Measurements from ENCODE around the gene NSF.
"Not testable (repeated sequence)": the region's sequence is repeated elsewhere in the genome, so short reads cannot be mapped to it uniquely, and the experiment has no call there.

Gene NSF

DNA sequence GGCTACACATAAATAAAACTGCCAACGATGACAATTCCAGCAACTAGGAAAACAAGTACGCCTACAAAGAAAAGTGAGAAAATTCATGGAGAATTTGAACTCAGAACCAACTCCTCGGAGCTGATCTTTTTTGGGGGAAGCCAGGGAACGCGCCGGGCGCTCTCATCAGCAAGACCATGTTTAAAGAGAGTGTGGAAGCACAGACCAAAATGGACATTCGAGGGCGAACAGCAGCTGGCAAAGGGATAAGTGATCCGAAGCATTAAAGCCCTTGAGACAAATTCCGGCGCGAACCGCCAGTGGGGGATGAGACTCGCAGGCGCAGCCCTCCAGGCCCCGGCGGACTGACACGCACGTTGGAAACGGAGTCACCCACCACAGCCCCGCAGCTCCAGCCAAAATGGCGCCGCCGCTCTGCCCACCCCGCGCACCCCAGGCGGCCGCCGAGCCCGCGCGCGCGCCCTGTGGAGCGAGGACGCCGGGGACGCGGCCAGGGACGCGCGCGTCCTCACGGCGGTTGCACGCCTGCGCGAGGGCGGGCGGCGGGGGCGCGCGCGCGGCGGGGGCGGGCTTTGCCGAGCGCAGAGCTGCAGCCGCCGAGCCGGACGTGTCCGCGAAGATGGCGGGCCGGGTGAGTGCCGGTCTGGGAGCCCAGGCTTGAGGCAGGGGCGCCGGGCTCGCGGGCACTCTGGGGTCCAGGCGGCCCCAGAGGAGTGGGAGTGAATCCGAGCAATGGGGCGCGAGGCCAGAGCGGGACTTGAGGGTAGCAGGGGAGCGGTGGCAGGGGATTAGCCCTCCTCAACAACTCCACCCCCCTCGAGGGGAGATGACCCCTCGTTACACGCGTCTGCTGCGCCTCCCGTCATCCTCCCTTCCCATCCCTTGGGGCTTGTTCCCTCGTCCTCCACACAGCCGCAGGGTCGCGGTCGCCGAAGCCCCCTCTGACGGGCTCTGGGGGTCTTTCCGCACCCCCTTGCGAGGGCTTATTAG lies at the start of gene NSF:
Gene NSF (plus strand): TSS at position 513 of the 990 bp plus-strand sequence. CDS start 107 bp downstream, at position 620.
- H3K4me3 ChIP-seq; H3K36me3 ChIP-seq; H3K9me3 ChIP-seq; H3K27ac ChIP-seq; H3K4me1 ChIP-seq; intact Hi-C loops (cut with DNase I; ENCODE audit: low total_unique reads); H3K27me3 ChIP-seq; DNase-seq: not testable (repeated sequence)

DNA sequence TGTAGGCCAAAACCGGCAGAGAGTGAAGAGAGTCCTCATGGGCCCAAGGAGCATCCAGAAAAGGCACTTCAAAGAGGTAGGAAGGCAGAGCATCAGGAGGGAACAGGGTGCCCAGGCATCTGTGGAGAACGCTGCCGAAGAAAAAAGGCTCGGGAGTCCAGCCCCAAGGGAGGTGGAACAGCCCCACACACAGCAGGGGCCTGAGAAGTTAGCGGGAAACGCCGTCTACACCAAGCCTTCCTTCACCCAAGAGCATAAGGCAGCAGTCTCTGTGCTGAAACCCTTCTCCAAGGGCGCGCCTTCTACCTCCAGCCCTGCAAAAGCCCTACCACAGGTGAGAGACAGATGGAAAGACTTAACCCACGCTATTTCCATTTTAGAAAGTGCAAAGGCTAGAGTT lies 41.9 kb upstream of the NSF start:
- H3K27me3 ChIP-seq; H3K4me1 ChIP-seq; intact Hi-C loops (cut with DNase I; ENCODE audit: low total_unique reads); H3K36me3 ChIP-seq; H3K4me3 ChIP-seq; H3K27ac ChIP-seq; H3K9me3 ChIP-seq: not testable (repeated sequence)
- DNase-seq, result peak in 1 of 2 donors; percentile 32

DNA sequence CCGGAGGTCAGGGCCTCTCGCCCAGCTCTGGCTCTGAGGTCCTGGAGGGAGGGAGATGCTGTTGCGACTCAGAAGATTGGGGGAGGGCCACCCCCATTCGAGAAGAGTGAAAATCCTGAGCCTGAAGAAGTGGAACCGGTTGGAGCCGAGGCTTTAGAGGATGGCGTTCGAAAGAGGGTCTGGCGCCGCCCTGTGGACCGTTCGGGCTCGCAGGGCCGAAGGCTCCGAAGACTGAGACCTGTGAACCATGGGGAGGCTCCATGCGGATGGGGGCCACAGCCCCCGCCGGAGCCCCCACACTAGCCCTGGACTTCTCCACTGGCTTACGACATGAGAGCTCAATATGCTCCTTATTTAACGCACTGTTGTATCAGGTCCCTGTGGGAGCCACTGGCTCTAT lies 31.3 kb upstream of the NSF start:
- H3K4me3 ChIP-seq; DNase-seq; H3K27ac ChIP-seq; H3K4me1 ChIP-seq; H3K9me3 ChIP-seq; intact Hi-C loops (cut with DNase I; ENCODE audit: low total_unique reads); H3K36me3 ChIP-seq; H3K27me3 ChIP-seq: not testable (repeated sequence)

DNA sequence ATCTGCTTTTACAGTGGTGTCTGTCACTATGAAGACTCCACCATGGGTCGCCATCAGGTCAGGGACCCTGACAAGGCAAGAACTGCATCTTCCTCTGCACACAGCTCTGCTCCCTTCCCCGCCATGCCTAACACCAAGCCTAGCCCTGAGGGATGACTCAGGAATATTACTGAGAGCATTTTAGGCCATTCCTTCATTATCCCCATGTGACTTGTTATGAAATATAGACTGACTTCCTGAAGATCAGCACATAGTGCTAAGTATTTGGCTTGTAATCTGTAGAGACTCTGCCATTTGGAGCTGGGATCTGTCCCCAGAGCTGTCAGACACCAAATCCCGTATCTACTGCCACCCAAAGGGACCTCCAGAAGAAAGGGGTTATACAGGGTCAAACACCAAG lies 30.4 kb upstream of the NSF start:
- H3K4me1 ChIP-seq, result not testable (repeated sequence)

DNA sequence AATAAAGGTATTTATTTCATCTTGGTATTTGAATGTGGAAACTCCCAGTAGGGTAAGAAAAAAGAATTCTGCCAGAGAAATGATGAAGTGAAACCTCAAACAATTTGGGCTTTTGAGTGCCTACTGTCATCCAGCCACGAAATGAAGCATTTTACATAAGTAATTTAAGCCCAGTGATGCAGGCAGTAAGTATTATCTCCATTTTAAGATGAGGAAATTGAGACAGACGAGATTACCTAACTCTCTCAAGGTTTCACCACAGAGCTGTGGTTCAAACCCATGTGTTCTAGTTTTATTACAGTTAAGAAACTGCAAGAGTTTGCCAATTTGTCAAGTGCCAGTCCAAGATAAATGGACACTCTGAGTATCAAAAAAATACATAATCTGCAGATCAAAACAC lies 24.2 kb upstream of the NSF start:
- H3K27ac ChIP-seq; H3K4me1 ChIP-seq; H3K36me3 ChIP-seq; H3K9me3 ChIP-seq; H3K27me3 ChIP-seq; DNase-seq; intact Hi-C loops (cut with DNase I; ENCODE audit: low total_unique reads); H3K4me3 ChIP-seq: not testable (repeated sequence)

More for the DNA sequence above, 30.4 kb upstream of the NSF start:
- H3K4me3 ChIP-seq; H3K27ac ChIP-seq; DNase-seq; H3K27me3 ChIP-seq; H3K36me3 ChIP-seq; intact Hi-C loops (cut with DNase I; ENCODE audit: low total_unique reads); H3K9me3 ChIP-seq: not testable (repeated sequence)

DNA sequence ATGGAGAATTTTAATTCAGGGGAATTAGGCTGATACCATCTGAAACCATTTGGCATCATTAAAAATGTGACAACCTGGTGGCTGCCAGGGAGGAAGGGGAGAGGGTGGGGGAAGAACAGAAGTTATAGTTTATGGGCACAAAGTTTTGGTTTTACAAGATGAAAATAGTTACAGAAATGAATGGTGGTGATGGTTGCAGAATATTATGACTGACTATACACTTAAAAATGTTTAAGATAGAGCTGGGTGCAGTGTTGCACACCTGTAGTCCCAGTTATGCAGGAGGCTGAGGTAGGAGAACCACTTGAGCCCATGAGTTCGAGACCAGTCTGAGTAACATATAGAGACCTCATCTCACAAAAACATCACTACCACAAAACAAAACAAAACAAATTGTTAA lies 23.5 kb upstream of the NSF start:
- H3K9me3 ChIP-seq; H3K27ac ChIP-seq; H3K4me1 ChIP-seq; H3K27me3 ChIP-seq; DNase-seq; H3K36me3 ChIP-seq; H3K4me3 ChIP-seq; intact Hi-C loops (cut with DNase I; ENCODE audit: low total_unique reads): not testable (repeated sequence)

DNA sequence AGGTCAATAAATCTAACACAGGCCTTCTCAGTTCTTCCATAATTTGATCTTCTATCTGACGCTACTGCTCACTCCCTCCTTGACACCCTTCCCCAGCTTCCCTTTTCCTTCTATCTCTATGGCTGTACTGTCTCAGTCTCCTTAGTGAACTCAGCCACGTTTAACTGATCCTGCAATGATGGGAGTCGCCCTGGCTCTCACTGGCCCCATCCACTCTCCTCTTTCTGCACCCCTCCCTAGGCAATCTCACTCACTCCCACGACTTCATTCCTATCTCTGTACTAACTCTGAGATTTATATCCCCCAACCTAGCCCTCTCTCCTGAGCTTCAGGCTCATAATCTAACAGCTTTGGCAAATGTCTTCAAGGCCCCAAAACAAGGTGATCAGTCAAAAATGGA lies 18.7 kb upstream of the NSF start:
- H3K9me3 ChIP-seq; H3K27ac ChIP-seq; DNase-seq; H3K4me1 ChIP-seq; H3K36me3 ChIP-seq; intact Hi-C loops (cut with DNase I; ENCODE audit: low total_unique reads); H3K27me3 ChIP-seq; H3K4me3 ChIP-seq: not testable (repeated sequence)

DNA sequence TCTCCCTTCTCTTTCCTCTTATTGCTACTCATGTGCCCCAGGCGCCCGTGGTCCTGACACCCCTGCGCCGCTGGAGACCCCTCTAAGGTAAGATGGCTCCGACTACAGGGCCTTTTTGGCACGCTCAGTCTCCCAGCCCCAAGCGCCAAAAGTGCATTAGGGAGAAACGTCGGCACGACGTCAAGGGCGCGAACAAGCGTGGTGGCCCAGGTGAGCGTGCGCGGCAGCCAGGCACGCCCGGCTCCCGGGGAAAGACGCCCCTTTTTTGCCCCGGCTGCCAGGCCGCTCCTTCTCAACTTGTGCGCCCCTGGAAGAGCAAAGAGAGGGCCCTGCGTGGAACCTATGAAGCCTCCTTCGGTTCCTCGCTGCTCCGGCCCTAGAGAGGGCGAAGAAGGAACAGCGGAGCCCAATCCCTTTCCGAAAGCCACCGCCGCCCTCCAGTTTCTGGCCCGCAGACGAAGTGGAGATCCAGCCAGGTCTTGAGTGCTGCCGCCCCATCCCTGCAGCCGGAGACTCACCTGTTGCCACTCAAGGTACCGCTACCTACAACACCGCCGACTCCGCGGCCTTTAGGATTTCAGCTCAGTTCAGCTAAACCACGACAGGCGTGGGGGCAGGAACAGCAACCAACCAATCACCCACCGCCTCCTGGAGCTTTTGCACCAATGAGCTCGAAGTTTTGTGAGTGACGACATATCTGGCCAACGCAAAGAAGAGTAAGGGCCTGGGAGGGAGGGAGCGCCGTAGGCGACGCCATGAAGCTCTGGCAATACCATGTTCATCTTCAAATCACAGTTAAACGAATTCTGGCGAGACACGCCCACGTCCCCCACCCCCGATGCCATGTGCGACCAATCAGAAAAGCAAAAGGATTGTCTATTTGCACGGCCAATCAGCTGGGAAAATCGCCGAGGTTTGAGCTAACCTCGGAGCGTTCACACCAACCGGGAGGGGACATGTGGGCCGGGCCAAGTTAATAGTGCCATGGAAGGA lies 11.1 kb upstream of the NSF start, which contains the start of gene ARL17A:
Gene ARL17A (minus strand): TSS at position 609 of the 993 bp plus-strand sequence. CDS start 3,369 bp downstream, outside the sequence.
- H3K27me3 ChIP-seq; H3K4me1 ChIP-seq; intact Hi-C loops (cut with DNase I; ENCODE audit: low total_unique reads); H3K9me3 ChIP-seq; H3K36me3 ChIP-seq: not testable (repeated sequence)
- peak; percentile 81 to 92 for DNase-seq
- H3K27ac ChIP-seq, result peak within 1 kb of the TSS; percentile 50 to 71
- H3K4me3 ChIP-seq, result peak within 1 kb of the TSS; percentile 24 to 37

DNA sequence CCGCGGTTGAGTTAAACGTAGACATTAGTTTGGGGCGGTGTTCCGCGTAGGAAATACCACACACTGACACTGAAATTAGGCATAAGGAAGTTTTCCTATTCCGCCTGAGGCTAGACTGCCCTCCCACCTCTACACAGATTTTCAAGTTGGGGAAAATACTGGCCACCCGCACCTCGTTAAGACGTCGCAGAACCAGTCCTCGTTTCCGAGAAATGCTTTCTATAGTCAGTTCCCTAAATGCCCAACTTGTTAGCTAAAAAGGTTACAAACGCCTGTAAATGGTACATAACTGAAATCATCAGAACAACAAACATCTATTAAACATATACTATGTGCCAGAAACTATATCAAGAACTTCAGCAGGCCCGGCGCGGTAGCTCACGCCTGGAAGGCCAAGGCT lies 10.4 kb upstream of the NSF start:
- peak overlapping the region; percentile 50 to 71 for H3K27ac ChIP-seq
- H3K9me3 ChIP-seq; H3K36me3 ChIP-seq; DNase-seq; H3K27me3 ChIP-seq; intact Hi-C loops (cut with DNase I; ENCODE audit: low total_unique reads); H3K4me1 ChIP-seq: not testable (repeated sequence)
- peak overlapping the region; percentile 24 to 37 for H3K4me3 ChIP-seq

DNA sequence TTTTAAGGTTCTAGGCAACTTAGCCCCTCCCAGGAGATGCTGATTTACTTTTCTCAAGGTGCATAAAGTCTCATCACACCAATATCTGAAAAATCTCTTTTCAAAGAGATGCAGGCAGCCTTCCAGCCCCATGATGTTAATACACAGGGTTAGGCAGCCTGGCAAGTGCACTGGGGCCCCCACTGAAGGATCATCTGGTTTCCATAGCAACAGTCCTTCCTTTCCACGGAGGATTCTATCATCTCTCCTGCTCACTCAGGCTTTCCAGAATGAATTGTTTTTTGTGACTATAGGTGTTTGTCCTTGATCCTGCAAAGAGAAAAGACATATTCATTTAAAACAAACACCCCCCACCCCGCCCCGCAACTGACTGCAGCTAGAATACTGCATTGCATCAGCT lies 5.0 kb upstream of the NSF start:
- H3K27me3 ChIP-seq; DNase-seq; H3K9me3 ChIP-seq; H3K4me3 ChIP-seq; H3K27ac ChIP-seq; H3K36me3 ChIP-seq; H3K4me1 ChIP-seq; intact Hi-C loops (cut with DNase I; ENCODE audit: low total_unique reads): not testable (repeated sequence)

DNA sequence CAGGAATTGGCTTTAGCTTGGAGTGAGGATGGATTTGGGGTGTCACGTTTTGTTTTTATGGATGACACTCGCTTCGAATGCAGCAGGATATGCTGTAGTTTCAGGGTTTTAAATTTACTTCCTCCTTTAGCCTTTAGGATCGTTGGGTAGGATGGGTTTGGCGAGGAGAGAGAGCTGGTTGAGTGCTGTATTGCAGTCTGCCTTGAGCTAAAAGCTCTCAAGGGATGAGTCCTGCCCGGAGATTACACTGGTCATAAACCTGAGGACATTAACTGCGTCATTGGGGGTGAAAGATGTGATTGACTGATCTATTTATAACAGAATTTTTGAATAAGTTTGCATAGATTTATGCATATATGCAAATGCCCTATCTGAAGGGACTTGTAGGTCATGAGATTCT lies 863 bp downstream of the NSF start:
- H3K36me3 ChIP-seq; H3K4me3 ChIP-seq; intact Hi-C loops (cut with DNase I; ENCODE audit: low total_unique reads); DNase-seq; H3K27me3 ChIP-seq; H3K9me3 ChIP-seq; H3K4me1 ChIP-seq; H3K27ac ChIP-seq: not testable (repeated sequence)

DNA sequence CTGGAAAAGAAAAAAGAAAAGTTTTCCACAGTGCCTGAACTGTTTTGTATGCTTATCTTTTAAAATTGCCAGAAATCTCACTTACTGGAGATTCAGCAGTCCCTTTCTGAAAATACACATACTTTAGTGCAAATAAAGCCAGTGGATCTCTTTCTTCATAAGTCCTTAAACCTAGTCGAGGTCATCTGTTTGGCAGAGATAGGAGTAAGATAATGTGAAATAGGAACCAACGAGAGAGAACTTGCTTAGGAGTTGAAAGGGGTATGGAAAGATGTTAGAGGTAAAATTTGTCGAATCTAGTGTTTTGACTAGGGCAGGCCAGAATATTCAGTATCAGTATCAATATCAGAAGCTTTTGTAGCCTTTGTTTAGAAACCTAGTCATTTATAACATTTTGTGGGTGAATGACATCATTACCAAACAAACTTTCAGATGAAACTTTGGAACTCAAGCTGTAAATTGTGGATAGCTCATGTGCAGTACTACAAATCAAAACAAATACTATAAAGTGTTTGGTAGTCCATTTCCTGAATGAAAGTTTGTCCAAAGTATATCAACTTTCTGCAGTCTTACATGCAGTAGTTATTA lies 8.0 kb downstream of the NSF start:
- H3K36me3 ChIP-seq; H3K27me3 ChIP-seq; H3K4me3 ChIP-seq; H3K27ac ChIP-seq; DNase-seq; intact Hi-C loops (cut with DNase I; ENCODE audit: low total_unique reads); H3K4me1 ChIP-seq; H3K9me3 ChIP-seq: not testable (repeated sequence)

DNA sequence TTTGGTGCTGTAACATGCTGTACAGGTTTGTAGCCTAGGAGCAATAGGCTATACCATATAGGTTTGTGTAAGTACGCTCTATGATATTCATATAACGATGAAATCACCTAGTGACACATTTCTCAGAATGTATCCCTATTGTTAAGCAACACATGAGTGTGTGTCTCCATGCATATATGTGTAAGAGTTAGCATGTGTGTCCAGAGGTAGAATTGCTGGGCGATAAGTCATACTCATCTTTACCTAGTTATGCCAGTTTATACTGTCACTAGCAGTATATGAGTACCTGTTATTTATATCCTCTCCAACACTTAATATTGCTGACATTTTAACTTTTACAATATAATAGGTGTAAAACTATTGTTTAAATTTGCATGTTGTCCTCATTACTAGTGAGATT lies 10.3 kb downstream of the NSF start:
- DNase-seq; intact Hi-C loops (cut with DNase I; ENCODE audit: low total_unique reads): not testable (repeated sequence)

More for the DNA sequence above, 10.3 kb downstream of the NSF start:
- not testable (repeated sequence) for H3K27ac ChIP-seq, H3K4me1 ChIP-seq, H3K27me3 ChIP-seq, H3K4me3 ChIP-seq, H3K9me3 ChIP-seq, H3K36me3 ChIP-seq
